Chondrocyte (in vitro differentiated cells): ENCODE results near the gene GK. TPM values are rescaled to one million over a fixed set of nuclear protein-coding genes. Genes with fewer than 3 reads are reported as not detected.
"Not testable (repeated sequence)": the region's sequence is repeated elsewhere in the genome, so short reads cannot be mapped to it uniquely, and the experiment has no call there.

Experiments
- DNase-seq: peaks from one replicate; pipeline ENCODE4 v3.0.0; 2021; ENCODE audit warnings: mixed read lengths, low spot score
- H3K27ac Mint-ChIP-seq: one replicate; pipeline ENCODE4 v1.8.0; 2021; ENCODE audit warnings: mild to moderate bottlenecking, moderate library complexity, mixed read lengths; ENCODE audit not compliant: unreplicated experiment
- H3K27me3 Mint-ChIP-seq: 2 replicates; pipeline ENCODE4 v1.8.0; 2021; ENCODE audit warnings: low read depth, mixed read lengths
- H3K36me3 Mint-ChIP-seq: 2 replicates; pipeline ENCODE4 v1.8.0; 2021; ENCODE audit warnings: low read depth, mixed read lengths
- H3K4me1 Mint-ChIP-seq: 2 replicates; pipeline ENCODE4 v1.8.0; 2021; ENCODE audit warnings: low read depth, mild to moderate bottlenecking, mixed read lengths
- H3K4me3 Mint-ChIP-seq: one replicate; pipeline ENCODE4 v1.8.0; 2021; ENCODE audit warnings: mild to moderate bottlenecking, moderate library complexity, mixed read lengths; ENCODE audit not compliant: unreplicated experiment
- H3K9me3 Mint-ChIP-seq: 2 replicates; pipeline ENCODE4 v1.8.0; 2021; ENCODE audit warnings: low read depth, mixed read lengths
- total RNA-seq: library from RNA; stranded (reverse); gene quantifications from 3 replicates; pipeline ENCODE4 v1.2.1, GENCODE V29; 2021
- TF ChIP-seq, protein P1 (sequence below): fragments of 200-600 bp; sonication (generic); IDR thresholded peaks from 2 replicates; pipeline ENCODE4 v1.5.0; 2021; ENCODE audit warnings: antibody characterized with exemption, mild to moderate bottlenecking, moderate library complexity

GK gene
- total RNA-seq, 1 donor from 2014 or later, result 3.4 TPM

GRCh38 chrX:30626402-30626801 is 26.8 kb upstream of the GK start:
- Mint-ChIP-seq H3K27me3 (no peaks in the 10 kb centered on the region), H3K4me3 (no peak overlapping the region), H3K9me3 (peaks cover 16% of the 10 kb centered on the region), H3K27ac (no peak overlapping the region), H3K36me3 (peaks cover under 1% of the 10 kb centered on the region), H3K4me1 (peaks cover under 1% of the 10 kb centered on the region)
- TF ChIP-seq, protein P1, sequence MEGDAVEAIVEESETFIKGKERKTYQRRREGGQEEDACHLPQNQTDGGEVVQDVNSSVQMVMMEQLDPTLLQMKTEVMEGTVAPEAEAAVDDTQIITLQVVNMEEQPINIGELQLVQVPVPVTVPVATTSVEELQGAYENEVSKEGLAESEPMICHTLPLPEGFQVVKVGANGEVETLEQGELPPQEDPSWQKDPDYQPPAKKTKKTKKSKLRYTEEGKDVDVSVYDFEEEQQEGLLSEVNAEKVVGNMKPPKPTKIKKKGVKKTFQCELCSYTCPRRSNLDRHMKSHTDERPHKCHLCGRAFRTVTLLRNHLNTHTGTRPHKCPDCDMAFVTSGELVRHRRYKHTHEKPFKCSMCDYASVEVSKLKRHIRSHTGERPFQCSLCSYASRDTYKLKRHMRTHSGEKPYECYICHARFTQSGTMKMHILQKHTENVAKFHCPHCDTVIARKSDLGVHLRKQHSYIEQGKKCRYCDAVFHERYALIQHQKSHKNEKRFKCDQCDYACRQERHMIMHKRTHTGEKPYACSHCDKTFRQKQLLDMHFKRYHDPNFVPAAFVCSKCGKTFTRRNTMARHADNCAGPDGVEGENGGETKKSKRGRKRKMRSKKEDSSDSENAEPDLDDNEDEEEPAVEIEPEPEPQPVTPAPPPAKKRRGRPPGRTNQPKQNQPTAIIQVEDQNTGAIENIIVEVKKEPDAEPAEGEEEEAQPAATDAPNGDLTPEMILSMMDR, result no peak
- no peak for DNase-seq

DNA sequence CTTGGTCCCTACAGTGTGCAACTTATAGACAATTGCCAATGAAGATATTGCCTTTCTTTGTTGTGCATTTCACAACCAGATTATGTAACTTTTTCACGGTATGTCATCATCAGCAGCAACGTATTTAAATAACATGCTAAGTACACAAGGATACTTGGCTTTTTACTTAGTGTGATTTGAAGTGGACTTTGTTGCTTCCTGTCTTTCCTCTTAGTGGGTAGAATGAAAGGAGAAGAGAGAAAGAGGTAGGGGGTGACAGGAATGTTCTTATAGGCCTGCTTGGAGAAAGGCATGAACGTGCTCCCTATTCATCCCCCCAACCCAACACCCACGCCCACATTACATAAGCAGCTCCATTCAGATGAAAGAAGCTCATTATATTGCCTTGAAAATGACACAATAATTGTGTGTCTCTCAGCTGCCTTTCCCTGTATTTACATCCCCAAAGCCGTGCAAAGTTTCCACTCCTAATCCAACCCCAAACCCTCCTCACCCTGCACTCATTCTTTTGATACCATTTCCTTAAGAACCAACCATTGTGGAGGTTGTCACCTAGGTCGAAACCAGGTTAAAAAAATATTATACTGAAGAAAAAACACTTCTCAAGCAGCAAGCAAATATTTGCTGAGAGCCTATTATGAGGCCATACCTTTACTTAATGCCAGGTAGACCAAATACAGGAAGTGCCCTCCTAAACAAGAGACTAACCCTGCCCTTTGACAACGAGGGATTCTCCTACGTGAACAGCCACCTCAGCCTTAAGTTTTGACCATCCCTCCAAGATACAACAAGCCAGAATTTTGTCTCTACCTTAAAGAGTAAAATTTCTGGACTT is 25.2 kb upstream of the GK start:
- TF ChIP-seq, protein P1, result no peak
- Mint-ChIP-seq H3K4me1 (no peaks in the 10 kb centered on the region), H3K4me3 (no peak overlapping the region), H3K9me3 (peaks cover 7% of the 10 kb centered on the region), H3K36me3 (no peaks in the 10 kb centered on the region), H3K27me3 (no peaks in the 10 kb centered on the region), H3K27ac (no peak overlapping the region)
- DNase-seq, result no peak

DNA sequence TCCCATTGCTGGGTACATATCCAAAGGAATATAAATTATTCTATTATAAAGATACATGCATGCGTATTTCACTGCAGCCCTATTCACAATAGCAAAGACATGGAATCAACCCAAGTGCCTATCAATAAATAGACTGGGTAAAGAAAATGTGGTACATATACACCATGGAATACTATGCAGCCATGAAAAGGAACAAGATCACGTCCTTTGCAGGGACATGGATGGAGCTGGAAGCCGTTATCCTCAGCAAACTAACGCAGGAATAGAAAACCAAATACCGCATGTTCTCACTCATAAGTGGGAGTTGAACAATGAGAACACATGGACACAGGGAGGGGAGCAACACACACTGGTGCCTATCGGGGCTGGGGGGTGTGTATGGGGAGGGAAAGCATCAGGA is 19.2 kb upstream of the GK start:
- not testable (repeated sequence) for H3K4me3 Mint-ChIP-seq, H3K36me3 Mint-ChIP-seq, H3K27ac Mint-ChIP-seq, H3K27me3 Mint-ChIP-seq, DNase-seq, H3K4me1 Mint-ChIP-seq, H3K9me3 Mint-ChIP-seq

DNA sequence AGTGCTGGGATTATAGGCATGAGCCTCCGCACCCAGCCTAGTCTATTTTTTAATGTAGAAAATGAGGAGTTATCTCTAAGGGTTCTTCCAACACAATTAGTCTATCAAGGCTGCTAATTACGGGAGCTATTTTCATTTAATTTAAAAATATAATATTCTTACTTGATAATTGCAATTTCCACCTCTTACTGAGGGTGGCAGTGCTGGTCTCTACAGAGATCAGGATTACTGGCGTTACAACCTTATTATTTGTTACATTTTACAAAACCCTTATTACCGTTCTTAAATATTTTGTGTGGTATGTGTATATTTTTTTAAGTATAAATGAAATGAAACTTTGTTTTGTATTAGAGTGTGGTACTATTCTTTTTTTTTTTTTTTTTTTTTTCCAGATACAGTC is 17.6 kb upstream of the GK start:
- Mint-ChIP-seq H3K27ac (no peak overlapping the region), H3K9me3 (no peaks in the 10 kb centered on the region), H3K4me1 (no peaks in the 10 kb centered on the region), H3K36me3 (no peaks in the 10 kb centered on the region), H3K27me3 (no peaks in the 10 kb centered on the region), H3K4me3 (no peak overlapping the region)
- TF ChIP-seq, protein P1, result peak; percentile 79
- DNase-seq, result no peak

GRCh38 chrX:30637874-30638815 is 15.1 kb upstream of the GK start:
- no peak overlapping the region for H3K27ac Mint-ChIP-seq
- H3K36me3 Mint-ChIP-seq, result no peaks in the 10 kb centered on the region
- H3K4me1 Mint-ChIP-seq, result no peaks in the 10 kb centered on the region
- TF ChIP-seq, protein P1, result no peak
- H3K27me3 Mint-ChIP-seq, result no peaks in the 10 kb centered on the region
- H3K9me3 Mint-ChIP-seq, result no peaks in the 10 kb centered on the region
- DNase-seq, result no peak
- H3K4me3 Mint-ChIP-seq, result no peak overlapping the region

DNA sequence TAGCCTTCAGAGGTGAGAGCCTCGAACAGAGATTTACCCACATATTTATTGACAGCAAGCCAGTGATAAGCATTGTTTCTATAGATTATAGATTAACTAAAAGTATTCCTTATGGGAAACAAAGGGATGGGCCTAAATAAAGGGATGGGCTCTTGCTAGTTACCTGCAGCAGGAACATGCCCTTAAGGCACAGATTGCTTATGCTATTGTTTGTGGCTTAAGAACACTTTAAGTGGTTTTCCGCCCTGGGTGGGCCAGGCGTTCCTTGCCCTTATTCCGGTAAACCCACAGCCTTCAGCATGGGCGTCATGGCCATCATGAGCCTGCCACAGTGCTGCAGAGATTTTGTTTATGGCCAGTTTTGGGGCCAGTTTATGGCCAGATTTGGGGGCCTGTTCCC is 13.5 kb upstream of the GK start:
- H3K4me3 Mint-ChIP-seq, H3K4me1 Mint-ChIP-seq, H3K9me3 Mint-ChIP-seq, DNase-seq, H3K27ac Mint-ChIP-seq, H3K36me3 Mint-ChIP-seq, H3K27me3 Mint-ChIP-seq: not testable (repeated sequence)
